ENCODE data around the gene GAB2.

GRCh38 chr11:78376858-78377257, 40.8 kb downstream of the GAB2 start:
- TF ChIP-seq POLR2A (IDR thresholded peaks at IDR 0.05) (no peak), CTCF (IDR thresholded peaks at IDR 0.05) (no peak), POLR2AphosphoS5 (IDR thresholded peaks at IDR 0.05) (no peak), EP300 (IDR thresholded peaks at IDR 0.05) (no peak)

All from stomach (tissue), 4 donors.